Mammary epithelial cell (primary cell): ENCODE measurements around the gene HOXA4.

ENCODE experiments used
- EZH2 ChIP-seq: IDR thresholded peaks from 2 replicates; pipeline ENCODE4 v1.6.1; 2012; ENCODE audit warnings: low read length, inconsistent platforms, borderline replicate concordance
- TF ChIP-seq, protein P1 (sequence below), 2 donors: IDR thresholded peaks in 1 of 2; conservative IDR thresholded peaks in 1 of 2; 2 replicates each; pipeline ENCODE4 v1.5.1; 2011 to 2012; ENCODE audit warnings: inconsistent platforms in 2 of 2, low read length in 2 of 2, mild to moderate bottlenecking in 2 of 2, control low read depth in 1 of 2, low read depth in 1 of 2; ENCODE audit not compliant: insufficient read depth in 1 of 2; ENCODE audit errors: extremely low read depth in 1 of 2

DNA sequence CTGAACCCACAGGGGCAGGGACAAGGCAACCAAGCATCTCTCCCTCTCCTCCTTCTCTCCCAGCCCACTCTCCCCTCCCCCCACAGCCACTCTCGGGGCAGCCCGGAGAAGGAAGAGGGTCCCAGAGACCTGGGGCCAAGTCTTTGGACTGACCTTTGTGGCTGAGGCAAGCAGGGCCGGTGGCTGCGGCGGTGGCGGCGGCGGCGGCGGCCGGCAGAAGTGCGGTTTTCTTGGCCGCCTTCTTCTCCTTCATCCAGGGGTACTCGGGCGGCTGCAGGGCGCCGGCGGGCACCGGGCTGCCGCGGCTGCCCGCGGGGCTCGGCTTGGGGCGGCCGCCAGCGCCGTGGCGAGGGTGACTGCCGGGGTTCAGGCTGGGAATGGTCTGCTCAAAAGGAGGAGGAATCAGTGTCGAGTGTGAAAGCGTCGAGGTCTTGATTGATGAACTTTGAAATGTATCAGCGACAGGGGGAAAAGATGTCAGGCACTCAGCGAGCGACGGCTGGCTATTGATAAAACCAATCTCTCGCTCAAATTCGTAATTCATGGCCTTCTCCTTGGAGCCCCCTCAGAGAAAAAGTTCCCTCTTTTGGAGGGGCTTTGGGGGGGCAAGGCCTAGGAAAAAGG, 28.5 kb downstream of the HOXA4 start:
- TF ChIP-seq, protein P1, sequence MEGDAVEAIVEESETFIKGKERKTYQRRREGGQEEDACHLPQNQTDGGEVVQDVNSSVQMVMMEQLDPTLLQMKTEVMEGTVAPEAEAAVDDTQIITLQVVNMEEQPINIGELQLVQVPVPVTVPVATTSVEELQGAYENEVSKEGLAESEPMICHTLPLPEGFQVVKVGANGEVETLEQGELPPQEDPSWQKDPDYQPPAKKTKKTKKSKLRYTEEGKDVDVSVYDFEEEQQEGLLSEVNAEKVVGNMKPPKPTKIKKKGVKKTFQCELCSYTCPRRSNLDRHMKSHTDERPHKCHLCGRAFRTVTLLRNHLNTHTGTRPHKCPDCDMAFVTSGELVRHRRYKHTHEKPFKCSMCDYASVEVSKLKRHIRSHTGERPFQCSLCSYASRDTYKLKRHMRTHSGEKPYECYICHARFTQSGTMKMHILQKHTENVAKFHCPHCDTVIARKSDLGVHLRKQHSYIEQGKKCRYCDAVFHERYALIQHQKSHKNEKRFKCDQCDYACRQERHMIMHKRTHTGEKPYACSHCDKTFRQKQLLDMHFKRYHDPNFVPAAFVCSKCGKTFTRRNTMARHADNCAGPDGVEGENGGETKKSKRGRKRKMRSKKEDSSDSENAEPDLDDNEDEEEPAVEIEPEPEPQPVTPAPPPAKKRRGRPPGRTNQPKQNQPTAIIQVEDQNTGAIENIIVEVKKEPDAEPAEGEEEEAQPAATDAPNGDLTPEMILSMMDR (conservative IDR thresholded peaks at IDR 0.05 in 1 of 2, IDR thresholded peaks at IDR 0.05 in 1 of 2; ENCODE audit: extremely low read depth in 1 of 2, insufficient read depth in 1 of 2, low read depth in 1 of 2, low read length in 2 of 2): no peak
- no peak for TF ChIP-seq EZH2
